GM19351 (cell line): ENCODE data around the gene TSTD2.
A peak's percentile ranks its signal among the peaks of the same experiment; 100 is the strongest.

Experiments used
- ATAC-seq: cut with Tn5 transposase; IDR thresholded peaks from one replicate; pipeline ENCODE4 v1.9.1; 2021; ENCODE audit warnings: mild to moderate bottlenecking, moderate library complexity; ENCODE audit not compliant: unreplicated experiment

TSTD2 gene

DNA sequence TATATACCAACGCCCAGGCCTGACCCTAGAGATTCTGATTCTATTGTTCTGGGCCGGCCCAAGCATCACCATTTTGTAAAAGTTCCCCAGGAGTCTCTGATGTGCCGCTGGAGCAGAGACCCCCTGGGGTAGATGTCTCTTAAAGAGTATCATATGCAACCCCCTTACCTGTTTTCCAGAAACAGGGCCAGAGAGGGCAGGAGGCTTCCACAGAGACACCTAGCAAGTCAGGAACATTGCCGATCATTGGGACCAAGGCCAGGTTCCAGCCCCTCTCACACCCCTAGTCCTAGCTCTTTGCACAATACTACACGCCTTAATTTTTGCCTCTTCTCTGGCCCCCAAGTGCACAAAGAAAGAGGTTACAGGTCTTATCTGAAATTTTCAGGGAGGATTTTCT is 67.9 kb downstream of the TSTD2 start:
- no peak for ATAC-seq

DNA sequence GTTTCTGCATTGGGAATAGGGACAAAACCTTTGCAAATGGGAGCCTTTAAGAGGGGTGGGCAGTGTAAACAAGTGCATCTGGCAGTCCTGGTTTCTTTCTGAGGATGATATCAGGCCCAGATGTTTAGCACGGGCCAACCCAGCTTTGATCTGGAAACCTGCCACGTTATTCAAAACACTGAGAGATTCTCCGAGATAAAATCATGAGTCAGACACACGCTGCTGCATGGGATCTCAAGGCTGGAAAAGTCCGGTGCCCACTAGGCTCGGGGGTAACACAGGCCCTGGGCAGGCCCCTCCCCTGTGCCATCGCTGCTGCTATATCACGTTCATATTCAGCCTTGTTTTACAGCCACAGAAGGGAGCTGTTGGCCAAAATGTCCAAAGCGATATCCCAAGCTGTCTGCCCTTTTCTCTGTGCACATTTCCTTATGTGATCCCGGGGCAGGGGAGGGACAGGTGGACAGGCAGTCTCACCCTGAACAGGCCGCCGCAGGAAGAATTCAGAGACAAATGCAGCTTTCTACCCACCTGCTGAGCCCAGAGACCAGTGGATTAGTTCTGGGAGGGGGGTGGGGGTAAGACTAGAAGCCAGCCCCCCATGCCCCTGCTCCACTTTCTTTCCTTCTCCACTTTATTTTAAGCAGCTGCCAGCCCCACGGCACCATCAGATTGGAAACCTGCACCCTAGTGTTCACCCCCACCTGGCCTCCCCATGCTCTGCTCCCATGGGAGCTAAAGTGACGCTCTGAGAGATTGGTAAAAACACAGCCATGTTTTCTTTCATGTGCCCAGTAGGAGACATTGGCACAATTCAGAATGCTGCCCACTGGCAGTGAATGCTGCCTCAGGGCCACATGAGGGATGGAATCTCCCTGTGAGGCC is 68.6 kb downstream of the TSTD2 start:
- ATAC-seq = no peak

DNA sequence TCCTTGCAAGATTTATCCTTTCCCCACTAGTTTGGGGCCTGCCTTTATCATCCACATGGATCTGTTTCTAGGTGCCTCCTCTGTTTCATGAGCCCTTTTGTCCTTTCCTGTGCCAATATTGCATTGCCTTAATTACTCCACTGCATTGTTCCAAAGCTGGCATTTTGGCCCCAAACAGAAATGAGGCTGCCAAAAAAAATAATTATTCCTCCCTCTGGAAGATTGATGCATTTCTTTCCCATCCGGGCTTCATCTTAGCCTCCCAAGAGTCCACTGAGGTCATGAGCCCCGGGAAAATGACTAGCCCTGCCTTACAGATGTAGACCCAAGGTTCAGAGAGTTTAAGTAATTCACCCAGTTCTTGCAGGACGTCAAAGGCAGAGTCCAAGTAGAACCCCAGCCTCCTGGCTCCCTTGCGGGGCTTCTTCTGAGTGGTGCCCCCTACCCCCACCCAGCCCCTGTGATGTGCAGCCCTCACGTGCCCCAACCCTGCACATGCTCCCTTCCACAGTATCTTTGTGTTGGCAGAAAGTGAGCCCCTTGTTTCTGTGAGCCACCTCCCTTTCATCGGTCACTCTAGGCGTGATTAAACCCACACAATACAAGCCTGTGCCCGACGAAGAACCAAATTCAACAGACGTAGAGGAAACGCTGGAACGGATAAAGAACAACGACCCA is 69.6 kb downstream of the TSTD2 start:
- ATAC-seq = no peak

DNA sequence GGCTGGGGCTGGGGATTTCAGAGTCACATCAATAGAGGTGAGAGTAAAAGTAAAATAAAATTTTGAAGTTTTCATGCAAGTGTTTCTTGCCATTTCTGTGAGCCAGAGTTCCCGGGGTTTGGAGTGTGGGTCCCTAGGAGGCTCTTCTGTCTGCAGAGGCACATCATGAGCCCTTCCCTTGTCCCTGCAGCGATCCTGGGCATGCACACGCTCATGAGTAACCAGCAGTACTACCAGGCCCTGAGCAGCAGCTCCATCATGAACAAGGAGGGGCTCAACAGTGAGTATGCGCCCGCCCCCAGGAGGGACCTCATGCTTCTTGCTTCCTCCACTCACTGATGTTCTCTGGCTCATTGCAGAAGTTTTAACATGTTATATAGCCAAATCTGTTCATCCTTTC is 70.6 kb downstream of the TSTD2 start:
- no peak for ATAC-seq

DNA sequence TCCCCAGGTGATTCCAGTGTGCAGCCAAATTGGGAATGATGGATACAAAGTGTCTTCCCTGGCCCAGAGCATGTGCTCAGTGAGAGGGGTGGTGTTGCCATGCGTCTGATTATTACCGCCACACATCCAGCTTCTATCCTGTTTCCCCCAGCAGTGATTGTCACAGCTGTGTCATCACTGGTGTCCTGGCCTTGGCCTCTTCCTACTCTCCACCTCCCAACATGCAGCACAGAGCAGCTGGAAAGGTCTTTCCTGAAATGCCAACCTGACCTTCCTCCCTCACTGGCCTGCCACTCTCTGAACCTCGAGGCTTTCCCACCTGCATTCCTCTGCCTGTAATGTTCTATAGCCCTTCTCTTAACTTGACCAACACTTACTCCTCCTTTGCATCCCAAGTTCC is 71.7 kb downstream of the TSTD2 start:
- ATAC-seq = no peak

DNA sequence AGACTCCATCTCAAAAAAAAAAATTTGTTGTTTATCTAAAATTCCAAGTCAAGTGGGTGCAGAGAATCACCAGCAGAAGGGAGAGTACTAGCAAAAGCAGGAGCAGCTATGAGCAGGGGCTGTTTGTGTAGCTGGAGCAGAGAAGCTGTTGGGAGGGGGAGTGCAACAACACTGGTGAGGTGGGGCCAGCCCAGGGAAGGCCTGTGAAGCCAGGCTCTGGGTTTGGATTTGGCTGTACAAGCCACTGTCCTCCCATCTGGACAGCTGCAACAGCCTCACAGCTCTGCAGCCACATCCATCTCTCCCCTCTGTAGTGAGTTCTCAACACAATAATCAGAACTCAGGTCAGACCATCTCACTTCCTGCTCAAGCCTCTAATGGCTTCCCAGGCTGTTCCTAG is 72.3 kb downstream of the TSTD2 start:
- ATAC-seq = no peak

DNA sequence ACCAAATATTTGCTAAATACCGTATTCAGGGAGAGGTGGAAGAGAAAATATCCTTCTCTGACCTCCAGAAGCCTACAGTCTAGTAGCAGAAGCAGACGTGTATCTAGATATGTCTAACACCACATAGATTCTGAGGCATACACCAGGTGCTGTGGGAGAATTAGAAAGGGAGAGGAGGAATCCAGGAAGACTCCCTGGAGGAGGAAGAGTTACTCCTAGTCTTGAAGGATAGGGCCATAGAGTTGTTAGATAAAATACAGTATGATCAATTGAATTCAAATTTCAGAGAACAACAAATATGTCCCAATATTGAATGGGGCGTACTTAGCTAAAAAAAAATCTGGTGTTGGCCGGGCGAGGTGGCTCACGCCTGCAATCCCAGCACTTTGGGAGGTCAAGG is 73.0 kb downstream of the TSTD2 start:
- ATAC-seq = no peak

DNA sequence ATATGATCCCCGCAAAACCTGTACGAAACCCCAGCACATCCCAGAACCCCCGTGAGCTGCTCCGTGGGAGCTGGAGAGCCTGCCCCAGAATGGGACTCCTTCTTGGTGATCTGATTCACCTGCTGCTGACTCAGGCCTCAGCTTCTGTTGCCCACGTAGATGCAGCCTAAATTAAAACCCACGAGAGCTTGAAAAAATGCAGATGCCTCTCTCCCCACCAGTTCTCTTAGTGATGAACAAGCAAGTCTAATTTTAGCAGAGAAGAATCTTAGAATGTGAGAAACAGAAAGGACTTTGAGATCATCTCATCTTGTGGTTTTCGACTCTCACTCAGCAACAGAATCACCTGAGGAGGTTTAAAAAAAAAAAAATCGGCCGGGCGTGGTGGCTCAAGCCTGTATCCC is 74.1 kb downstream of the TSTD2 start:
- peak; percentile 84 for ATAC-seq

DNA sequence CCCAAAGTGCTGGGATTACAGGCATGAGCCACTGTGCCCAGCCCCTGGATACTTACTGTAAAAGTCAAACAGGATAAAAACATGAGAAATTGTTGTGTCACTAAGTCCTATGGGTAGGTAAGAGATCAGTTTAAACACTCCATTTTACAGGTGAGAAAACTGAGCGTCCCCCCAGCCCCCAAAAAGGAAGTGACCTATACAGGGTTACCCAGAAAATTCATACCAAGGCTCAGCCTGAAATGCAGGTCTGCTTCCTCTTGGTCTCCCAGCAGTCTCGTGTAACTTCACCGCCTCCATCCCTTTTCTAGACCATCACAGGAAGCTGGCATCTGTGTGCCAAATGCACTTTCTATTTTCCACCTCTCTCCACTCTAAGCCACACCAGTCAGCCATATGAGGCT is 74.5 kb downstream of the TSTD2 start:
- peak; percentile 31 for ATAC-seq

DNA sequence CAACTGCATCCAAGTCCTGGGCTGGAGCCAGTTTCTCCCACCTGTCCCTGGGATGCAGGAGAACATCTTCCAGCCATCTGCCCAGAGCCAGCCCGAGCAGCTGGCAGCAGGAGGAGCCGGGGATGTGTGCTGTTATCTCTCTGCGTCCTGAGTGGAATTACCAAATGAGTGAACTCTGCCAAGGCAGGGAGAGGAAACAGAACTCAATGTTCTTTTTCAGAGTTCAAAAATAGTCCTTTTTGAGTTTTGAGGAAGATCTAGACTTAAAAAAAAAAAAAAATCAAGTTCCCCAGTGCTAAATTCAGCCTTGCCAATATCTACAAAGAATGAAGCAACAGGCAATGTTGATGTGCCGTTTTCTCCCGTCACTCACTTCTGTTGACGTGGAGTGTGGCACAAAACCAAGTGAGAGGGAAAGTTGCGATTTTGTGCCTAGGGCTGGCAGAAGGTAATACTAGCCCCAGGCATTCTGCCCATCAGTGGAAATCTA is 75.5 kb downstream of the TSTD2 start:
- ATAC-seq = no peak

DNA sequence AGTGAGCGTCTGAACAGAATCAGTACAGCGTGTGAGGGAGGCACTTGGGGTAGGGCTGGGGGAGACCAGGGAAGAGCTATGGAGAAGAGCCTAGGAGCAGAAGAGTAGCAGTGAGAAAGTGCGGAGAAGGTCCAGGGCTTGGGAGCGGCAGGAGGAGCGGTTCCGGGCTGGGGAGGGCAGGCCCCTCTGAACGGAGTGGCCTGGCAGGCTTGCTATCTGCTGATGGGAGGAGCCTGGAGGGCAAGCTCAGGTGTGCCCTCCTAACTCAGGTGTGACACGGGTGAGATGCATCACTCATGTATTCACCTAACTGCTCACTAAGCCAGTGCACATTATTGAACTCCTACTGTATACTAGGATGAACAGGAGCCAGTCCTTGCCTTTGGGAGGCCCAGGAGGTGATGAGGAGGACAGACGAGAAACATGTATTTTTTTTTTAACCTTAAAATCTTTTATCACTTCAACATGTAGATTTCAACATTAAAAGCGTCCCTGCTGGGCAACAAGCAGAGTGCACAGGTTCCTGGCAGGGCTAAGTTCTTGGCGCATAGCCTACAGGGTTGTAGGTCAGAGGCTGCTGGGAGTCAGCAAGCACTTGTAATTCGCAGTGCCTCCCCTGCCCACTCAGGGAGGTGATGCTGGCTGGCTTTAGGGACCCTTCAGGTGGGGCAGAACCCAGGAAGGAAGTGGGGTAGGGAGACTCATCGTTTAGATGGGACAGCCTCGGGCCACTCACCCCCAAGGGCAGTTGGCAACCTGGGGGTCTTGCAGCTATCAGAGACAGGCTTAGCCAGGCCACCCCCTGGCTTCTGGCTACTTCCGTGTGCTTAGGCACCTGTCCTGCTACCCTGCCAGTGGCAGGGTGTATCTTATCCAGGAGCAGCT is 76.2 kb downstream of the TSTD2 start:
- ATAC-seq = no peak

DNA sequence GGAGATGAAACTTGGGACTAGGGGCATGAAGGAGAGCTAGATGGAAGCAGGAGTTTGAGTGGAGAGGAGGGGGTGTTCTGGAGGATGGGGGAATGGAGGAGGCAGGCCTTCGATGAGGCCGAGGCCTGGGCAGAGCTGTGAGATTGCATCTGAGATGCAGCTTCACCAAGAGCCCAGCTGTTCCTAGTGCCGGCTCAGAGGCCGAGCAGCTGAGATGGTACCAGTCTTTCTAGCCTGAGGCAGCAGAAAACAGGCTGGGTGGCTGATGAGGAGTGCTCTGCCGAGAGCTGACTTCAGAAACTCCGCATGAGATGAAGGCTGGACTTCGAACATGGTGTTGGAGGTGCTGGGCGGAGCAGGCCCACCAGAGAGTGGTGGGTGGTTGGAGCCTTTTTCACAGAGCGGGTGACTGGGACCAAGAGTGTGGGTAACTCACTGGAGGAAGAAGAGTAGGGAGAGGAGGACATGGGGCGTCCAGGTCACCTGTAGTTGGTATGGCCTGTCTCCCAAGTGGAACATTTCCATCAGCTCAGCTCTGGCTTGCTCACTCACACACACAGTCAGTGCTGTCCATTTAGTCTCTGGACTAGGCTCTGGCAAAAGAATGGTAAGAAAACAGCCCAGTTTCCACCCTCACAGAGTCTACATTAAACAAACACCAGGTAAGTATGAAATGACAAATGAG is 77.0 kb downstream of the TSTD2 start:
- no peak for ATAC-seq

DNA sequence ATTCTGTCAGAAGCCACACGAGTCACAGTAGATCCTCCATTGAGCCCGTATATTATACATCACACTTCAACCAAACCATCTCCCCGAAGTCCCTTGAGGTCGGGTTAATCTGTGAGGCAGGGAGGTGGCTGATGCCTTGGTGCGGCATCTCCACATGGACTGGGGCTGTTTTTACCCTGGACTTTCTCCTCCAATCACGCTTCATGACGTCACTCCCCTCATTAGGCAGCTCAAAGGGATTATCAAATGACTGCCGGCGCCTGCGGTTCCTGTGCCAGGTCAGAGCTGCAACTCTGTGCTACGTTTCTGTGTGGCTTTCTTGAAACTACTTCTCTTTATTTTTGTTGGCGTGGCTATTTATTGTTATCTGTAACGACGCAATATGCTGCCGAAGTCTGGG is 78.0 kb downstream of the TSTD2 start:
- ATAC-seq = no peak

DNA sequence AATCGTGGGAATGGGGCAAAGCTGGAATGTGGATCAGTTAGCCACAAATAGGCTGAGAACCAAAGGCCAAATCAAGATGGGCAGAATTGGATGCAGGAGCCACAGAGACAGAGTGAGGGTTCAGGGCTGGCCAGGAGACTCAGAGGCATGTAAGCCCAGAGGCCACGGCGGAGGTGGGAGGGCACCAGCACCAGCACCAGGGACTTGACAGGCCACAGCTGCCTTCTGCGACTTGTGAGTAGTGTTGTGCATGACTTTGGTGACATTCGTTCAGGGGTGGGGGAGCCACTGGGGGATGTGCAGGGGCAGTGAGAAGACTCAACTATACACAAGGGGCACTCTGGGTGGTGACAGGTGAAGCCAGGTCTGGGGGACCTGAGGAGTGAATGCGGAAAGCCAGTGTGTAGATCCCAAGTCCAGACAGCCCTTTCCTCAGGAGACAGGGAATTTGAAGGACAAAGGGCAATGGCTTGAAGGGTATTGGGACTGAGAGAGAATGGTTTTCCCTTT is 78.5 kb downstream of the TSTD2 start:
- ATAC-seq = no peak

DNA sequence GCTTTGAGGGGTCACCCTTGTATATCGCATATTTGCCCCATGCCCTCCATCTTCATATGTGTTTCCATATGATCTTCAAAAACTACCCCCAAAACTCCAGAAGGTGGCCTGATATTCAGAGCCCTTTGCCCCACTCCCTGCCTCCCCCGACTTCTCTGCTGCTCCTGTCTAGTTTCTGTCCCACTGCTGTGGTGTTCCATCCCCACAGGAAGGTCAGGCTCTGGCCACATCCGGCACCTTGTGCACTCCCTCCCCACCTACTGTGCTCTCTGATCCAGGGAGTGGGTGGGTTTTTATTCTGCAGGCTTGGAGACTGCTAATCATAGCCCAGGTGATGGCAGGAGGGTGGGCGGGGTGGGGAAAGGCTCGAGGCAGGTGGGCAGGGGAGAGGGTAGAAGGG is 79.3 kb downstream of the TSTD2 start:
- no peak for ATAC-seq

DNA sequence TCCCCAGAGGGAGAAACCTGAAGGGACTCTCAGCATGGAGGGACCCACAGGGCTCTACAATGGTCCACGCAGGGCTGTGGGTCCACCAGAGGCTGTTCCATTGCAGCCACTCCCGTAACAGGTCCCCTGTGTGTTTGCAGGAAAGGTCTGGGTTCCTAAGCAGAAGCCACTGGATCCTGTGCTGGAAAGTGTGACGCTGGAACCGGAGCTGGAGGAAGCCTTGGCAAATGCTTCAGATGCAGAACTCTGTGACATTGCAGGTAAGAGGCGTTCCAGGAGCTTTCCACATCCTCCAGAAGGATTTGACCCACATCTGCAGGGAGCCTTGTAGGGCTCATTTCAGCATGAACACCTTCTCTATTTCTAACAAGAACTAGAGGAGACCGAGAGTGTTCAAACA is 80.0 kb downstream of the TSTD2 start:
- ATAC-seq = no peak

DNA sequence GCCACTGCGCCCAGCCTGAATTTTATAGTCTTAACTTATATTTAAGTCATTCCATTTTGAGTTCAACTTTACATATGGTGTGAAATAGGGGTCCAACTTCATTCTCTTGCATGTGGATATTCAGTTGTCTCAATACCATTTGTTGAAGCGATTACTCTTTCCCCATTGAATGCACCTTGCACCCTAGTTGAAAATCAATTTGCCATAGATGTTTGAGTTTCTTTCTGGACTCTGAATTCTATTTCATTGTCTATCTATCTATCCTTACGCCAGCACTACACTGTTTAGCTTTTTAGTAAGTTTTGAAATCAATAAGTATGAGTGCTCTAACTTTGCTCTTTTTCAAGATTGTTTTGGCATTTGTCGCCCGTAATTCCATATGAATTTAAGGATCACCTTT is 81.9 kb downstream of the TSTD2 start:
- ATAC-seq = no peak

DNA sequence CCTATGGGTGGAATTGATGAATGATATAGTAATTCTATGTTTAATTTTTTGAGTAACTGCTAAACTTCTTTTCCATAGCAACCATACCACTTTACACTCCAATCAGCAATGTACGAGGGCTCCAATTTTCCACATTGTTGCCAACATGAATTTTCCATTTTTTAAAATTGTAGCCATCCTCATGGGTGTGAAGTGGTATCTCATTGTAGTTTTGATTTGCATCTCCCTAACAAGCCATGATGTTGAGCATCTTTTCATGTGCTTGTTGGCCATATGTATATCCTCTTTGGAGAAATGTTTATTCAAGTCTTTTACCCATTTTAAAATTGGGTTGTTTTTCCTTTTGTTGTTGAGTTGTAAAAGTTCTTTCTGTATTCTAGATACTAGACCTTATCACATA is 82.8 kb downstream of the TSTD2 start:
- no peak for ATAC-seq
